ENCODE data around the gene MCFD2.
A peak's percentile ranks its signal among the peaks of the same experiment; 100 is the strongest.

The MCFD2 gene

DNA sequence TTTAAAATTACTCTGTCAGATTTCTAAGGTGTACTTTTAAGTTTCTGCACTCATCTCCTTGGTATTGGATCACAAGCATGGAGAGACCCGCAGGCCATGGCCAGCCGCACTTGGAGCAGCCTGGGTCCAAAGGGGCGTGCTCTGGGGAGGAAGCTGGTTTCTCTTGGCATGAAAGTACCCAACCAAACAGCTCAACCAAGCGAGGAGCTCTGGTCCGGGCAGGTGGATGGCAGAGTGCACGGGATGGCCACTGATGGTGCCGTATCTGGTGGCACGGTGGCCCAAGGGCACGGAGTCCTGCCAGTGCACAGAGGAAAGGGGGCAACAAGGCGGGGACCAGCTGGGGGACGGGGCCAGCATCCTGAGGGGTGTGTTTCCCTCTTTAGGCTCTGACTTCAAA lies 32.2 kb upstream of the MCFD2 start:
- Mint-ChIP-seq H3K27ac (no peak overlapping the region), H3K4me3 (no peak overlapping the region), H3K4me1 (peaks cover 64% of the 10 kb centered on the region), H3K27me3 (no peaks in the 10 kb centered on the region), H3K36me3 (peaks cover 40% of the 10 kb centered on the region), H3K9me3 (no peaks in the 10 kb centered on the region)
- no peak for DNase-seq
- CTCF ChIA-PET, result no interaction called here

GRCh38 chr2:46945671-46946070 lies 30.1 kb upstream of the MCFD2 start:
- peaks cover 57% of the 10 kb centered on the region for H3K4me1 Mint-ChIP-seq
- CTCF ChIA-PET, result interaction anchor here (2.1 kb wide), 1 partner anchor 27 kb away, joined by 7 read pairs; no protein-coding TSS in a partner anchor
- no peaks in the 10 kb centered on the region for H3K27me3 Mint-ChIP-seq
- H3K9me3 Mint-ChIP-seq, result no peaks in the 10 kb centered on the region
- peak overlapping the region; percentile 84 for H3K27ac Mint-ChIP-seq
- no peak overlapping the region for H3K4me3 Mint-ChIP-seq
- peaks cover 36% of the 10 kb centered on the region for H3K36me3 Mint-ChIP-seq
- DNase-seq, result no peak

- H3K4me3 Mint-ChIP-seq, result peak overlapping the region; percentile 98
- no peaks in the 10 kb centered on the region for H3K9me3 Mint-ChIP-seq
- peaks cover 31% of the 10 kb centered on the region for H3K36me3 Mint-ChIP-seq
- H3K27ac Mint-ChIP-seq, result peak overlapping the region; percentile 99
- CTCF ChIA-PET, result interaction anchor here (0.8 to 1.3 kb wide), 2 partner anchors 26 to 39 kb away, joined by 3 to 5 read pairs; no protein-coding TSS in a partner anchor
- peak; percentile 74 for DNase-seq
- H3K27me3 Mint-ChIP-seq, result no peaks in the 10 kb centered on the region
- peaks cover 64% of the 10 kb centered on the region for H3K4me1 Mint-ChIP-seq
Measured at GRCh38 chr2:46943881-46944798, 28.5 kb upstream of the MCFD2 start.

- Mint-ChIP-seq H3K27me3 (no peaks in the 10 kb centered on the region), H3K36me3 (peaks cover 31% of the 10 kb centered on the region), H3K9me3 (no peaks in the 10 kb centered on the region), H3K27ac (peak overlapping the region; percentile 99), H3K4me3 (peak overlapping the region; percentile 98), H3K4me1 (peaks cover 59% of the 10 kb centered on the region)
- DNase-seq, result no peak
- CTCF ChIA-PET, result interaction anchor here (0.8 kb wide), 1 partner anchor 25 kb away, joined by 3 read pairs; no protein-coding TSS in a partner anchor
Measured at GRCh38 chr2:46942891-46943626, 27.5 kb upstream of the MCFD2 start.

- Mint-ChIP-seq H3K4me3 (peak overlapping the region; percentile 98), H3K27me3 (no peaks in the 10 kb centered on the region), H3K36me3 (peaks cover 27% of the 10 kb centered on the region), H3K9me3 (no peaks in the 10 kb centered on the region), H3K27ac (peak overlapping the region; percentile 99), H3K4me1 (peaks cover 62% of the 10 kb centered on the region)
- DNase-seq, result peak; percentile 79
- CTCF ChIA-PET, result interaction anchor here (0.7 to 0.9 kb wide), 2 partner anchors 19 to 28 kb away, joined by 3 read pairs; no protein-coding TSS in a partner anchor
Measured at GRCh38 chr2:46942143-46942526, 26.5 kb upstream of the MCFD2 start.

DNA sequence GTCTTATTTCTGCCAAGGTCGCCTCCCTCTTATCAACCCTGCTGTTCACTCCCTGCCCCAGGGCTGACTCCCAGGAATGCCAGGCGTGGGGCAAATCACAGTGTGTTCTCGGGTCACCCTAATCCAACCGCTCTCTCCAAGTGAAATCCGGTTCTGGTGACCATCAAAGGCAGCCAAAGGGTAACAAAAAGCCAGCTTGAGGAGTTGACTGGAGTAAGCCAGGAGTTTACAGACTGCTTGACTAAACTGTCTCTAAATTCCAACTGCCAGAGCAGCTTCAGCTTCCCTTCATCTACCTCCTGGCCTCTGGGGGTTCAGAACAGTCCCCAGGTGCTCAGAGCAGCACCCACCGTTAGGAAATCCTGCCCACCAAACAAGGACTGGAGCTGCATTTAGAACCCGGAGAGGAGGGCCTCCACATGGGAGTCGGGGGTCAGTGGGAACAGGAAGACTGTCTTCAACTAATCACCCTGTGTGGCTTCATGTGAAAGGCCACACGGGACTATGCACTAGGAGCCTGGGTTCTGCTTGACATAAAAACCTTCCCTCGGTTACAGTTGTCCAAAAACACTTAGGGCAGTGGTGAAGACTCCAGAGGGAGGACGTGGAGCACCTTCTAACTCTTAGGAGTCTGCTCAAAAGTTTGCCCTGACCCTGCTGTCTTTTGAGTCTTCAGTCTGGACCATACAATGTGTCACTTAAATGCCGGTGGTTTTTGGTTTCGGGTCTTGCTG lies 24.2 kb upstream of the MCFD2 start:
- Mint-ChIP-seq H3K36me3 (peaks cover 15% of the 10 kb centered on the region), H3K27ac (peak overlapping the region; percentile 38), H3K27me3 (no peaks in the 10 kb centered on the region), H3K9me3 (no peaks in the 10 kb centered on the region), H3K4me3 (peak overlapping the region; percentile 79), H3K4me1 (peaks cover 41% of the 10 kb centered on the region)
- DNase-seq, result no peak
- CTCF ChIA-PET, result interaction anchor here (1.0 kb wide), 1 partner anchor 12 kb away, joined by 3 read pairs; no protein-coding TSS in a partner anchor

GRCh38 chr2:46937471-46937901 lies 21.9 kb upstream of the MCFD2 start:
- Mint-ChIP-seq H3K27me3 (no peaks in the 10 kb centered on the region), H3K9me3 (no peaks in the 10 kb centered on the region), H3K4me3 (no peak overlapping the region), H3K27ac (no peak overlapping the region), H3K36me3 (peaks cover 10% of the 10 kb centered on the region), H3K4me1 (peaks cover 18% of the 10 kb centered on the region)
- DNase-seq, result no peak
- CTCF ChIA-PET, result interaction anchor here (0.9 to 1.4 kb wide), 3 partner anchors 10 to 47 kb away, joined by 3 to 4 read pairs (median 3); no protein-coding TSS in a partner anchor

GRCh38 chr2:46936566-46936965 lies 21.0 kb upstream of the MCFD2 start:
- DNase-seq, result no peak
- Mint-ChIP-seq H3K27ac (no peak overlapping the region), H3K4me3 (no peak overlapping the region), H3K36me3 (peaks cover 5% of the 10 kb centered on the region), H3K9me3 (no peaks in the 10 kb centered on the region), H3K27me3 (no peaks in the 10 kb centered on the region), H3K4me1 (peaks cover 17% of the 10 kb centered on the region)
- CTCF ChIA-PET, result interaction anchor here (0.7 to 1.2 kb wide), 5 partner anchors 9 to 48 kb away, joined by 3 read pairs; no protein-coding TSS in a partner anchor

GRCh38 chr2:46935071-46935470 lies 19.5 kb upstream of the MCFD2 start:
- no peak for DNase-seq
- peaks cover 12% of the 10 kb centered on the region for H3K4me1 Mint-ChIP-seq
- CTCF ChIA-PET, result interaction anchor here (1.2 kb wide), 1 partner anchor 35 kb away, joined by 3 read pairs; no protein-coding TSS in a partner anchor
- no peak overlapping the region for H3K27ac Mint-ChIP-seq
- H3K4me3 Mint-ChIP-seq, result no peak overlapping the region
- H3K9me3 Mint-ChIP-seq, result no peaks in the 10 kb centered on the region
- no peaks in the 10 kb centered on the region for H3K27me3 Mint-ChIP-seq
- H3K36me3 Mint-ChIP-seq, result peaks cover 5% of the 10 kb centered on the region

DNA sequence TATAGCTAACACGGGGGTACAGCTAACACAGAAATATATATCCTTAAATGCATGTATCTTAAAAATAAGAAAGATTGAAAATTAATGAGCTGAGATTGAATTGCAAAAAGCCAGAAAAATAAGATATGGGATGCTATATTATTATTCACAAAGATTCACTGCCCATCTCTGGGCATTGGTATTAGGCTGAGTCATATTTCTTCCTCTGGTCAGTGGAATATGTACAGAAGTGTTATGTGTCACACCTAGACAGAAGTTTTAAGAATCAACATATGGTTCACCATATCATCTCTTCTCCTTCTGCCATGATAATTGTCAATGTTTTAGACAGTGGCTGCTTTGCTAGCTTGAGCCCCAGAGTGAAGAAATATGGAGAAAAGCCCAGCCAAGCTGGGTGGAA lies 14.0 kb upstream of the MCFD2 start:
- Mint-ChIP-seq H3K4me3 (no peak overlapping the region), H3K27ac (no peak overlapping the region), H3K9me3 (peaks cover 14% of the 10 kb centered on the region), H3K4me1 (no peaks in the 10 kb centered on the region), H3K36me3 (peaks cover 20% of the 10 kb centered on the region), H3K27me3 (no peaks in the 10 kb centered on the region)
- no peak for DNase-seq
- CTCF ChIA-PET, result interaction anchor here (1.3 kb wide), 1 partner anchor 11 kb away, joined by 9 read pairs; no protein-coding TSS in a partner anchor

- H3K4me1 Mint-ChIP-seq, result peaks cover 13% of the 10 kb centered on the region
- no peak overlapping the region for H3K4me3 Mint-ChIP-seq
- H3K27me3 Mint-ChIP-seq, result no peaks in the 10 kb centered on the region
- H3K27ac Mint-ChIP-seq, result no peak overlapping the region
- H3K36me3 Mint-ChIP-seq, result peaks cover 24% of the 10 kb centered on the region
- DNase-seq, result no peak
- H3K9me3 Mint-ChIP-seq, result peaks cover 14% of the 10 kb centered on the region
- CTCF ChIA-PET, result interaction anchor here (1.6 kb wide), 1 partner anchor 8 kb away, joined by 6 read pairs; no protein-coding TSS in a partner anchor
Measured at GRCh38 chr2:46926863-46927262, 11.3 kb upstream of the MCFD2 start.

DNA sequence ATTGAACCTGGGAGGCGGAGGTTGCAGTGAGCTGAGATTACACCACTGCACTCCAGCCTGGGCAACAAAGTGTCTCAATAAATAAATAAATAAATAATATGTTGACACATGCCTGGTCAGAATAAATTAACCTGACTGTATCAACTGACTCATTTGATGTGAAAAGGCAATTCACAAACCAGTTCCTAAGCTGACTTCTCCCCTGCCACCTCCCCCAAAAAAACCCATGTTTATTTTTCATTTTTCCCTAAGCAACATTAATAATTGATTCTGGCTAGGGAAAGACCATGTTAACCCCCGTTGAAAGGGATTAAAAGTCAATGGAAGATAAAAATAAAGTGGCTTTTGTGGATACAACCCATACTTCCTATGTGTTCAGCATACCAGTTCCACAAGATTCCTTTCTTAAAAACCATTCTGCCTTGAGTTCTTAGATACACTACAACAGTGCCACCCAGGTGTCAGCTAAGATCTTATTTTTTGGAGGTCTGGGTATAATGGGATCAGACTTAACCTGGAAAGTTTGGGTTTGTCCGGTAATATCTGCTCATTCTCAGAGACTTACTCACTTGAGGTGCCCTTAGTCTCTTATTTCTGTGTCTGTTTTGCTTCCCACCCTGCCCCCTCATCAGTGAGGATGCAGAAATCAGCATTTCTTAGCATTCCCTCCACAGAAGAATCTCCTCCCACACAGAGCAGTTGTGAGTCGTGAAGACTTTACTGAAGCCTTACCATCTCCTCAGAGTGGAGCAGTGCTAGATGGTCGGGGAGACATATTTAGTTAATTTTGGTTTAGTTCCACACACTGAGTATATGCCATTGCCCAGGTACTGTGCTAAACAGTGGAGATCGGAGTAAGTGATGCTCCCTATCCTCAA lies 10.1 kb upstream of the MCFD2 start:
- H3K27me3 Mint-ChIP-seq, result no peaks in the 10 kb centered on the region
- H3K4me1 Mint-ChIP-seq, result peaks cover 20% of the 10 kb centered on the region
- peaks cover 24% of the 10 kb centered on the region for H3K36me3 Mint-ChIP-seq
- peaks cover 14% of the 10 kb centered on the region for H3K9me3 Mint-ChIP-seq
- no peak overlapping the region for H3K27ac Mint-ChIP-seq
- no peak for DNase-seq
- CTCF ChIA-PET, result interaction anchor here (1.6 kb wide), 1 partner anchor 12 kb away, joined by 4 read pairs; no protein-coding TSS in a partner anchor
- no peak overlapping the region for H3K4me3 Mint-ChIP-seq

DNA sequence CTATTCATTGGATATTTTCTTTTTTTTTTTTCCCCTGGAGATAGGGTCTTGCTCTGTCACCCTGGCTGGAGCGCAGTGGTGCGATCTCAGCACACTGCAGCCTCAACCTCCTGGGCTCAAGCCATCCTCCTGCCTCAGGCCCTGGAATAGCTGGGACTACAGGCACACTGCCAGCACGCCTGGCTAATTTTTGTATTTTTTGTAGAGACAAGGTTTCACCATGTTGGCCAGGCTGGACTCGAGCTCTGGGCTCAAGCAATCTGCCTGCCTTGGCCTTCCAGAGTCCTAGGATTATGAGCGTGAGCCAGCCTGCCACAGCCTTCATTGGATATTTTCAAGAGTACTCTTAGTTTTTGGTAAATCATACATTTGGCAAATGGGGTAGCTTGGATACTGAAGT lies 9.0 kb upstream of the MCFD2 start:
- peaks cover 24% of the 10 kb centered on the region for H3K36me3 Mint-ChIP-seq
- H3K27me3 Mint-ChIP-seq, result no peaks in the 10 kb centered on the region
- peaks cover 14% of the 10 kb centered on the region for H3K9me3 Mint-ChIP-seq
- no peak overlapping the region for H3K27ac Mint-ChIP-seq
- no peak for DNase-seq
- CTCF ChIA-PET, result interaction anchor here (1.6 kb wide), 1 partner anchor 13 kb away, joined by 4 read pairs; no protein-coding TSS in a partner anchor
- H3K4me1 Mint-ChIP-seq, result peaks cover 20% of the 10 kb centered on the region
- H3K4me3 Mint-ChIP-seq, result no peak overlapping the region
